Parathyroid adenoma (tissue), 2 donors: ENCODE results near the gene CAPS.

Experiments used
- H2AFZ ChIP-seq: fragments of 300-600 bp; sonication (generic); one replicate; pipeline ENCODE4 v1.7.0; 2017; ENCODE audit warnings: antibody characterized with exemption, mild to moderate bottlenecking
- H3K27ac ChIP-seq: fragments of 300-600 bp; sonication (generic); one replicate; pipeline ENCODE4 v1.7.0; 2017
- H3K27me3 ChIP-seq: fragments of 300-600 bp; sonication (generic); one replicate; pipeline ENCODE4 v1.7.0; 2017; ENCODE audit warnings: low read length; ENCODE audit not compliant: control insufficient read depth, insufficient read depth
- H3K36me3 ChIP-seq: fragments of 300-600 bp; sonication (generic); one replicate; pipeline ENCODE4 v1.7.0; 2017; ENCODE audit warnings: low read length; ENCODE audit not compliant: control insufficient read depth, insufficient read depth
- H3K4me1 ChIP-seq: fragments of 300-600 bp; sonication (generic); one replicate; pipeline ENCODE4 v1.7.0; 2017; ENCODE audit warnings: control low read depth
- H3K4me2 ChIP-seq: fragments of 300-600 bp; sonication (generic); one replicate; pipeline ENCODE4 v1.7.0; 2017; ENCODE audit warnings: low read length
- H3K4me3 ChIP-seq: fragments of 300-600 bp; sonication (generic); one replicate; pipeline ENCODE4 v1.7.0; 2017; ENCODE audit warnings: low read depth, low read length
- H3K79me2 ChIP-seq: fragments of 300-600 bp; sonication (generic); one replicate; pipeline ENCODE4 v1.7.0; 2017; ENCODE audit warnings: control low read depth
- H3K9ac ChIP-seq: fragments of 300-600 bp; sonication (generic); one replicate; pipeline ENCODE4 v1.7.0; 2017; ENCODE audit warnings: mild to moderate bottlenecking
- H3K9me3 ChIP-seq: fragments of 300-600 bp; sonication (generic); one replicate; pipeline ENCODE4 v1.7.0; 2017; ENCODE audit warnings: low read length; ENCODE audit not compliant: control insufficient read depth
- CTCF ChIP-seq: fragments of 300-600 bp; sonication (generic); IDR thresholded peaks from one replicate; pipeline ENCODE4 v1.7.0; 2017; ENCODE audit warnings: antibody characterized with exemption, mild to moderate bottlenecking
- donor health status: primary hyperparathyroidism.

Gene CAPS

GRCh38 chr19:5943623-5944022, 29.6 kb downstream of the CAPS start:
- H3K4me2 ChIP-seq = no peak overlapping the region
- no peaks in the 10 kb centered on the region for H3K36me3 ChIP-seq
- H3K27me3 ChIP-seq = no peaks in the 10 kb centered on the region
- H3K9ac ChIP-seq = no peak overlapping the region
- H3K79me2 ChIP-seq = peaks cover 73% of the 10 kb centered on the region
- no peaks in the 10 kb centered on the region for H3K9me3 ChIP-seq
- no peak overlapping the region for H3K27ac ChIP-seq
- H3K4me3 ChIP-seq = no peak overlapping the region
- no peak overlapping the region for H2AFZ ChIP-seq
- TF ChIP-seq CTCF = no peak
- H3K4me1 ChIP-seq = no peaks in the 10 kb centered on the region

- H3K27ac ChIP-seq = no peak overlapping the region
- no peak for TF ChIP-seq CTCF
- no peaks in the 10 kb centered on the region for H3K36me3 ChIP-seq
- no peak overlapping the region for H2AFZ ChIP-seq
- no peaks in the 10 kb centered on the region for H3K9me3 ChIP-seq
- H3K4me1 ChIP-seq = peaks cover under 1% of the 10 kb centered on the region
- peak overlapping the region; percentile 17 for H3K4me2 ChIP-seq
- H3K27me3 ChIP-seq = no peaks in the 10 kb centered on the region
- peaks cover 77% of the 10 kb centered on the region for H3K79me2 ChIP-seq
- H3K4me3 ChIP-seq = no peak overlapping the region
- H3K9ac ChIP-seq = no peak overlapping the region
Observed at GRCh38 chr19:5947435-5947834, 33.4 kb downstream of the CAPS start.

- TF ChIP-seq CTCF = no peak
- no peaks in the 10 kb centered on the region for H3K9me3 ChIP-seq
- H3K4me1 ChIP-seq = peaks cover 8% of the 10 kb centered on the region
- no peaks in the 10 kb centered on the region for H3K27me3 ChIP-seq
- H3K27ac ChIP-seq = no peak overlapping the region
- no peaks in the 10 kb centered on the region for H3K36me3 ChIP-seq
- H2AFZ ChIP-seq = no peak overlapping the region
- H3K9ac ChIP-seq = no peak overlapping the region
- no peak overlapping the region for H3K4me2 ChIP-seq
- H3K79me2 ChIP-seq = peaks cover 82% of the 10 kb centered on the region
- H3K4me3 ChIP-seq = no peak overlapping the region
Observed at GRCh38 chr19:5948752-5949564, 34.9 kb downstream of the CAPS start.

GRCh38 chr19:5949792-5950305, 35.8 kb downstream of the CAPS start:
- Histone ChIP-seq H3K36me3 (no peaks in the 10 kb centered on the region), H3K4me2 (peak overlapping the region; percentile 55), H3K27me3 (no peaks in the 10 kb centered on the region), H3K9me3 (no peaks in the 10 kb centered on the region), H3K4me3 (no peak overlapping the region), H3K79me2 (peaks cover 74% of the 10 kb centered on the region), H3K27ac (no peak overlapping the region), H3K9ac (no peak overlapping the region), H2AFZ (no peak overlapping the region), H3K4me1 (peaks cover 17% of the 10 kb centered on the region)
- TF ChIP-seq CTCF = no peak

DNA sequence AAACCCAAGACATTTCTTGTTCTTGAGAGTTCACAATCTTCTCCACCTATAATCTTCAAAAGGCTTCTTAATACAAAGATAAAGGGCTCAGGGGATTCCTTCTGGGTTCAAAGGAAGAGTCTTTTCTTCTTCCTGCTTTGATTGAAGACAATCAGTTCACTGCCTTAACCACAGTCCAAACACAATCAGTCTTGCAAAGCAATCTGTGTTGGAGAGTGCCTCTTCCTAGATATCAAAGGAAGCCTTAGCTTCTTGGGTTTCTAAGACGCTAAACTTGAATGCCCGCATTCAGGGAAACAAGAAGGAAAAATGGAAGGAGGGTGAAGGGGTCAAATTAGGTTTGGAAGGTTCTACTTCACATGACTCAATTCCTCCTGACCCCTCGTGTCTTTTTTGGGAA, 36.7 kb downstream of the CAPS start:
- H3K27me3 ChIP-seq = no peaks in the 10 kb centered on the region
- no peak overlapping the region for H3K9ac ChIP-seq
- no peak for TF ChIP-seq CTCF
- H3K79me2 ChIP-seq = peaks cover 71% of the 10 kb centered on the region
- H3K4me3 ChIP-seq = no peak overlapping the region
- no peaks in the 10 kb centered on the region for H3K9me3 ChIP-seq
- no peak overlapping the region for H3K4me2 ChIP-seq
- no peak overlapping the region for H2AFZ ChIP-seq
- peaks cover 25% of the 10 kb centered on the region for H3K4me1 ChIP-seq
- H3K27ac ChIP-seq = no peak overlapping the region
- H3K36me3 ChIP-seq = no peaks in the 10 kb centered on the region
